Stimulated activated effector memory CD8-positive, alpha-beta T cell treated with anti-CD3 and anti-CD28 coated beads, Interleukin-12 subunit alpha, Interleukin-12 subunit beta, amount 100 ng/mL, for 72 hours (primary cell): ENCODE measurements around the gene GNPTAB.
"Not testable (repeated sequence)": the region's sequence is repeated elsewhere in the genome, so short reads cannot be mapped to it uniquely, and the experiment has no call there.

Experiments
- ATAC-seq: fragments of 150-1000 bp; cut with Tn5 transposase; 2 replicates; pipeline ENCODE4 v1.10.0; 2021
- DNase-seq, 2 donors: peaks; one replicate each; pipeline ENCODE4 v3.0.0; 2021 to 2022; ENCODE audit warnings: low spot score in 2 of 2
- H3K27ac Mint-ChIP-seq: one replicate; pipeline ENCODE4 v1.8.0; 2022; ENCODE audit warnings: mild to moderate bottlenecking, mixed read lengths
- H3K36me3 Mint-ChIP-seq: one replicate; pipeline ENCODE4 v1.8.0; 2022; ENCODE audit warnings: mild to moderate bottlenecking, mixed read lengths
- H3K4me1 Mint-ChIP-seq: one replicate; pipeline ENCODE4 v1.8.0; 2022; ENCODE audit warnings: mixed read lengths
- H3K4me3 Mint-ChIP-seq: one replicate; pipeline ENCODE4 v1.8.0; 2022; ENCODE audit warnings: mild to moderate bottlenecking, mixed read lengths
- H3K9me3 Mint-ChIP-seq: one replicate; pipeline ENCODE4 v1.8.0; 2022; ENCODE audit warnings: mixed read lengths

GNPTAB gene

DNA sequence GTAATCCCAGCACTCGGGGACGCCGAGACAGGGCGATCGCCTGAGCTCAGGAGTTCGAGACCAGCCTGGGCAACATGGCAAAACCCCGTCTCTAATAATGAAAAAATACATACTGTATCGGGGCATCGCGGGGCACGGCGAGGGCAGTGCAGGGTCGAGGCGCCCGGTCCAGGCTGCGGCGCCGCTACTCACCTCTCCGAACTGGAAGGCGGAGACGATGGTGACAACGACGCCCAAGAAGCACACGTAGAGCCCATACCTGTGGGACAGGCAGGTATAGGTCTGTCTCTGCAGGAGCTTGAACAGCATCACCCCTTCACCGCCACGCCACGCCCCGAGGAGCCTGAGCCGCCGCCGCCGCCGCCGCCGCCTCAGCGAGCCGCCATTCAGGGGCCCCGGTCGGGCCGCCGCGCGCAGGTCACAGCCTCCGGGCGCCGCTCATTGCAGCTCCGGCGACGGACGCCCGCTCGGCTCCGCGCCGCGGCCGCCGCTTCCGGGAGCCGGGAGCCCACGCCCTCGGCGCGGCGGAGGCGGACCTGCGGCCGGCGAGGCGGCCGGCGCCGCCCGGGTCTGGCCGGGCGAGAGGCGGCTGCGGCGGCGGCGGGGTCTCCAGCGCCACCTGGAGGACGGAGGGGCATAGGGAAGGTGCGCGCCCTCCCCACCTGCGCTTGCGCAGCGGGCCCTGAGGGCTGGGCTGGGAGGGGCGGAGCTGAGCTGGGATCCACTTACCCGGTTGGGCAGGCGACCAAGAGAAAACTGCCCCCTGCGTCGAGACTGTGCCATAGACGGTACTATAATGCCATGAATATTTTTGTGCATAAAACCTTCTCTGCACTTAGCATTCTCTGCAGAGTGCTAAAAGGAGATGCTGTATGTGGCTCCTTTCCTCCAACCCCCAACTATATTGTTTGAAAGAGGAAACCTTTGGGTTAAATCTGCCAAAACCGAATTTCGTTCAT is at the start of gene GNPTAB:
GNPTAB (minus strand) TSS at position 593 of the 959 bp plus-strand sequence; CDS start at position 309, 284 bp downstream.
- Mint-ChIP-seq H3K4me3 (peak within 1 kb of the TSS; percentile 96), H3K27ac (peak within 1 kb of the TSS; percentile 93), H3K9me3 (no peaks in the 10 kb centered on the region), H3K36me3 (peaks cover 37% of the 10 kb centered on the region), H3K4me1 (peaks cover 37% of the 10 kb centered on the region)
- peak; percentile 98 for DNase-seq
- ATAC-seq: peak; percentile 94

DNA sequence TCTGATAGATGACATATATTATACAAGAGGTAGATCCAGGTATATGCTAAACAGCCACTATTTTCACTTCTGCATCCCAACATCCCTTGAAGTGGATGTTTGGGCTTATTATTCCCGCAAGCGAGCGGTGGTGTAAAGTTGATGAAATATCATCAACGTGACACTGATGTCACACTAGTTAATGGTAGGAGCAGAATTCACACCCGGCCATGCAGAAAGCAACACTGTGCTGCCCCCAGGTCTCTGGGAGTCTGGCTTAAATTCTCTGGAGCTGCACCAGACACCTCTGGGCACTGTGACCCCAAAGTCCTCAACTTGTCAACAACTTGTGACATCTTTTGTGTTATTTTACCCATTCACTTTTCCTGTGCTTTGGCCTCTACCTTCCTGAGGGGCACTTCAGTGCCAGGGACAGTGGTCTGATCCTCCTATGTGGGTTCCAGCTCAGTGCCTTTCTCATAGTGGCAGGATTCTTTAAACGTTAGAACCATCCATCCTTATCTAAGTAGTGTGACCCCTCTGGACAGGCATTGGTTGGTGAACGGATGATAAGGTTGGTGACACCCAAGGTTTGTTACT is 47.6 kb upstream of the GNPTAB start:
- H3K9me3 Mint-ChIP-seq: no peaks in the 10 kb centered on the region
- ATAC-seq: no peak
- H3K4me1 Mint-ChIP-seq: peaks cover 19% of the 10 kb centered on the region
- H3K27ac Mint-ChIP-seq: peak overlapping the region; percentile 97
- H3K4me3 Mint-ChIP-seq: peak overlapping the region; percentile 97
- no peaks in the 10 kb centered on the region for H3K36me3 Mint-ChIP-seq
- DNase-seq: no peak

DNA sequence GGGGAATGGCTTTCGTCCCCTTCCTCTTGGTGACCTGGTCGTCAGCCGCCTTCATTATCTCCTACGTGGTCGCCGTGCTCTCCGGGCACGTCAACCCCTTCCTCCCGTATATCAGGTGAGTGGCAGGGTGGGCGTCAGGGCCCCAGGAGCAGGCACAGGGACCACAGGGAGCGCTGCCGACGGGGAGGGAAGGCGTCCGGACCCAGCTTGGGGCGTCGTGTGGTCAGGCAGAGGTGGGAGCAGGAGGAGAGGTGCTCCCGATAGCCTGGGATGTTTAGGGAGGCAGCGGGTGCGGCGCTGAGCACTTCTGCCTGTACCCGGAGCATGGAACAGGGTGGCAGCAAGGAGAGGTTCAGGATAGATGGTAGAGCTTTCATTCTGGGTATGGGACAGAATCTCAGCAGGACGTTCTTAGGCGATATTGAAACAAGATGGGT is 47.1 kb upstream of the GNPTAB start:
- peak overlapping the region; percentile 97 for H3K27ac Mint-ChIP-seq
- H3K4me1 Mint-ChIP-seq: peaks cover 19% of the 10 kb centered on the region
- H3K36me3 Mint-ChIP-seq: no peaks in the 10 kb centered on the region
- no peaks in the 10 kb centered on the region for H3K9me3 Mint-ChIP-seq
- ATAC-seq (peak; percentile 24), DNase-seq (no peak)
- H3K4me3 Mint-ChIP-seq: peak overlapping the region; percentile 97

DNA sequence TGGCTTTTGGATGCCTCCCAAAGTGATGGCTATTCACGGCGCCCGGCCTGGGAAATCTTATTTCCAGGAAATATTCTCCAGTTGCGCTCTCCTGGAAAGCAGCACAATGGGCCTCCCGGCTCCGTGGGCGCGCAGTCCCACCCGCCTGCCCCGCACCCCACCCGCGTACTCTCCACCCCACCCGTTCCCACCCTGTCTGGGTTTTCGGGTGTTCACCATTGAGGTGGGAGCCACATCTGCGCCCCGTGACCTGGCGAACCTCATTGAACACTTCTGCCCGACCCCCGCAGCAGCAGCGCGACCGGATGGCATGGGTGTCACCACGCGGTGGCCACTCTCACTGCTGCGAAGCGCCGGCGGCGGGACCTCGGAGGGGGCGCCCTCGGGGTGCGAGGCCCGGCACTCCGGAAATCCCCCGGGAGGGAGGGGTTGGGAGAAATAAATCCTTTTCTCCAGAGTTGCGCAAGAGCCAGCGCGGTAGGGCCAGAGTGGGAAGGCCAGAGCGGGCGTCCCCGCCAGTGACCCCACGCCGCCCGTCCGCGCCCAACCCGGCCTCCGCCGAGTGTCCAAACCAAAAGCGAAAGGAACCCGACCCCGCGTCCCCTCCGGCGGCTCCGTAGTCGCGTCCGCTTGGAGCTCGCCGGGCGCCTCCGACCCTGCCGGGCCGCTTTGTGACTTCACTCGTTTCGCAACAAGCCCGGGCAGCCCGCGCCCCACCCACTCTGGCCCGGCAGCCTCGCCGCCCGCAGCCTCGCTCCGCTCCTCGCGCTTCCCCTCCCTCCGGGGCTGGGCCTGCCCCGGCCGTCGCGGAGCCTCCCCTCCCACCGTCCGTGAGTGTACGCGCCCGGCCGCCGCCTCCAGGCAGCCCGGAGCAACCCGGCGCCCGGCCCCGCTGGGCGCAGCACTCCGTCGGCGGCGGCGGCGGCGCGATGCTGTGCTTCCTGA is 46.4 kb upstream of the GNPTAB start, which contains the start of gene DRAM1:
DRAM1 (plus strand) TSS at position 720 of the 945 bp plus-strand sequence; CDS start at position 930, 210 bp downstream.
- ATAC-seq (peak; percentile 94), DNase-seq (peak; percentile 71 to 89)
- Mint-ChIP-seq H3K9me3 (no peaks in the 10 kb centered on the region), H3K36me3 (no peaks in the 10 kb centered on the region), H3K4me1 (peaks cover 19% of the 10 kb centered on the region), H3K4me3 (peak within 1 kb of the TSS; percentile 97), H3K27ac (peak within 1 kb of the TSS; percentile 97)

DNA sequence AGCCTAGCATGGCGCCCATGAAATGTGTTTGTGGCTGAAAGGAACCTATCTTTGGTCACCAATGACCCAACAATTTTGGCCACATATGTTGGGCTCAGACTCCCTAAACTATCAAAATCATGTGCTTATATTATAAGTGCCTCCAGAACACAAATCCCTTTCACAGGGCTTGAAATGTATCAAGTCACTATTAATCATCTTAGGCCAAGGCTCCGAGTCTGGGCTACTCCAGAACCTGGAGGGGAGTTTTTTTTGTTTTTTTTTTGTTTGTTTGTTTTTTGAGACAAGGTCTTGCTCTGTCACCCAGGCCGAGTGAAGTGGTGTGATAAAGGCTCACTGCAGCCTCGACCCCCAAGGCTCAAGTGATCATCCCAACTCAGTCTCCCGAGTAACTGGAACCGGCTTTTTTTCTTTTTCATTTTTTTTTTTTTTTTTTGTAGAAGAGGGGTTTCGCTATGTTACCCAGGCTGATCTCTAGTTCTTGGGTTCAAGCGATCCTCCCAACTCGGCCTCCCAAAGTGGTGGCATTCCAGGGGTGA is 45.6 kb upstream of the GNPTAB start:
- peaks cover 15% of the 10 kb centered on the region for H3K4me1 Mint-ChIP-seq
- H3K27ac Mint-ChIP-seq: peak overlapping the region; percentile 97
- no peaks in the 10 kb centered on the region for H3K9me3 Mint-ChIP-seq
- peak overlapping the region; percentile 97 for H3K4me3 Mint-ChIP-seq
- DNase-seq: no peak
- H3K36me3 Mint-ChIP-seq: no peaks in the 10 kb centered on the region
- no peak for ATAC-seq

DNA sequence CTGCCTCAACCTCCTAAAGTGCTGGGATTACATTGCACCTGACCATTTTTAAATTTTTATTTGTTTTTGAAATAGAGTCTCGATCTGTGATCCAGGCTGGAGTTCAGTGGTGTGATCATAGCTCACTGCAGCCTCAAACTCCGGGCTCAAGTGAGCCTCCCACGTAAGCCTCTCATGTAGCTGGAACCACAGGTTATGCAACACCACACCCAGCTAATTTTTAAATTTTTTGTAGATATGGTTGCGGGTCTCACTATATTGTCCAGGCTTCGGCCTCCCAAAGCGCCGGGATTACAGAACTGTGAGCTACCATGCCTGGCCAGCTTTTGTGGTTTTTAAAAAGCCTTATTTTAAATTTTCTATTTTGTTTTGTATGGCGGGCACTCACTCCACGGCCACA is 44.4 kb upstream of the GNPTAB start:
- Mint-ChIP-seq H3K9me3 (no peaks in the 10 kb centered on the region), H3K4me1 (peaks cover 13% of the 10 kb centered on the region), H3K36me3 (no peaks in the 10 kb centered on the region), H3K4me3 (no peak overlapping the region), H3K27ac (no peak overlapping the region)
- DNase-seq: no peak
- no peak for ATAC-seq

DNA sequence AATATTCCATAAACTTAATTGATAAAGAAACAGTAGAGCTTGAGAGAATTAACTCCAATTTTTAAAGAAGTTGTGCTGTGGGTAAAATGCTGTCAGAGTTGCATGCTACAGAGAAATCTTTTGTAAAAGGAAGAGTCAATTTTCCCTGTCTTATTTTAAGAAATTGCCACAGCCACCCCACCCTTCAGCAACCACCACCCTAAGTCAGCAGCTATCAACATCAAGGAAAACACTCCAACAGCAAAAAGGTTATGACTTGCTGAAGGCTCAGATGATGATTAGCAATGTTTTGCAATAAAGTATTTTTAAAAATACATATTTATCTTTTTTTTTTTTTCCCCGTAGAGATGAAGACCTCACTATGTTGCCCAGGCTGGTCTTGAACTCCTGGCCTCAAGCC is 40.2 kb upstream of the GNPTAB start:
- DNase-seq: no peak
- H3K4me3 Mint-ChIP-seq: no peak overlapping the region
- no peak for ATAC-seq
- H3K4me1 Mint-ChIP-seq: peaks cover 2% of the 10 kb centered on the region
- H3K36me3 Mint-ChIP-seq: no peaks in the 10 kb centered on the region
- no peak overlapping the region for H3K27ac Mint-ChIP-seq
- no peaks in the 10 kb centered on the region for H3K9me3 Mint-ChIP-seq

DNA sequence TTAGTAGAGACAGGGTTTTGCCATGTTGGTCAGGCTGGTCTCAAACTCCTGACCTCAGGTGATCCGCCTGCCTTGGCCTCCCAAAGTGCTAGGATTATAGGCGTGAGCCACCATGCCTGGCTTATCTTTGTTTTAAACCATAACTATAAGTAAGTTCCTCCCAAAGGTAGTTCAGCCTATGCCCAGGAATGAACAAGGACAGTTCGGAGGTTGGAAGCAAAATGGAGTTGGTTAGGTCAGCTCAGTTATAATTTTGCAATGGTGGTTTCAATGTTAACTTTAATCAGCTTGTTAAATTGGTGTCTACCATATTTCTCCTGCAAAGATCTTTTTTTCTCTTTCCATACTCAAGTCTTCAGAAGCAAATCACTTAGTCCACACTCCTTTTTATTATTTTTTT is 36.9 kb upstream of the GNPTAB start:
- not testable (repeated sequence) for H3K27ac Mint-ChIP-seq, ATAC-seq, H3K4me3 Mint-ChIP-seq, DNase-seq, H3K36me3 Mint-ChIP-seq, H3K9me3 Mint-ChIP-seq
- peaks cover 11% of the 10 kb centered on the region for H3K4me1 Mint-ChIP-seq

DNA sequence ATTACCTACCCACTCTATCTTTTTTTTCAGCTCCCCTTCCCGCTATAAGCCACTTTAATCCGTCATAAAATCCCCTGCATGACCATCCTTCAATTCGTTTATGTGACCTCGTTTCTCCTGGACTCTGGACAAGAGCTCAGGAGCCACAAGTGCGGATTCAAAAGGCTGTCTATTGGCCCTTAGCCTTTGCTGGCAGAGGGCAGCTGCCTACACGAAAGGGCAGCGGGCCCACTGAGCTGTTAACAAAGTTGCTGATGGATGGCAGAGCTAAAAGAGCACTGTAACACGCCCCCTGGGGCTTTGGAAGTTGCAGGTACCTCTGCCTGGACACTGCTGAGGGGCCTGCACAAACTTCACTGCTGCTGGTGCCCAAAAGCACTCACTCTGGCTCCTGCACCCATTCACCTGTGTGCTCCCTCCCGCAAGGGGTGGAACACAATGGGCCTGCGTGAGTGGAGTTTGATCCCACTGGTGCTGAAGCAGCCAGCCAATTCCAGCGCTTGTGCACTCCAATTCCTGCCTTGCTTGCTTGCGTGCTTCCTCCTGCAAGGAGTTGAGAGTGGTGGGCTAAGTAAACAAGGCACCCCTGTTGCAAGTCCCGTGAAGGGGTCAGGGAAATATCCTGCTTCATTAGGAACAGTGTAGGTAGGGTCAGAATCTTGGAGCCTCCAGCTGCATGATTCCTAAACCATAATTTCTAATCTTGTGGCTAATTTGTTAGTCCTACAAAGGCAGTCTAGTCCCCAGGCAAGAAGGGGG is 36.0 kb upstream of the GNPTAB start:
- ATAC-seq (no peak), DNase-seq (no peak)
- Mint-ChIP-seq H3K9me3 (no peaks in the 10 kb centered on the region), H3K27ac (no peak overlapping the region), H3K4me3 (no peak overlapping the region), H3K4me1 (peaks cover 11% of the 10 kb centered on the region), H3K36me3 (no peaks in the 10 kb centered on the region)

DNA sequence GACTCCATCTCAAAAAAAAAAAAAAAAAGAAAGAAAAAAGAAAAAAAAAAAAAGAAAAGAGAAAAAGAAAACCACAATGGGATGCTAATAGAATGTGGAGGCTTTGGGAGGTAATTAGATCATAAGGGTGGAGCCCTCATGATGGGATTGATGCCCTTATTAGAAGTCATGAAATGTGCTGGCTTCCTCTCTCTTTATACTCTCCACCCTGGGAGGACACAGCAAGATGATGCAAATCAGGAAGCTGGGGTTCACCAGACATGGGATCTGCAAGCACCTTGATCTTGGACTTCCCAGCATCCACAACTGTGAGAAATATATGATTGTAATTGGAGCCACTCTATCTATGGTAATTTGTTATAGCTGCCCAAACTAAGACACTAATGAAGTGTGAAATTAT is 33.2 kb upstream of the GNPTAB start:
- ATAC-seq (no peak), DNase-seq (no peak)
- no peaks in the 10 kb centered on the region for H3K36me3 Mint-ChIP-seq
- H3K27ac Mint-ChIP-seq: no peak overlapping the region
- peaks cover 26% of the 10 kb centered on the region for H3K4me1 Mint-ChIP-seq
- no peaks in the 10 kb centered on the region for H3K9me3 Mint-ChIP-seq
- no peak overlapping the region for H3K4me3 Mint-ChIP-seq

DNA sequence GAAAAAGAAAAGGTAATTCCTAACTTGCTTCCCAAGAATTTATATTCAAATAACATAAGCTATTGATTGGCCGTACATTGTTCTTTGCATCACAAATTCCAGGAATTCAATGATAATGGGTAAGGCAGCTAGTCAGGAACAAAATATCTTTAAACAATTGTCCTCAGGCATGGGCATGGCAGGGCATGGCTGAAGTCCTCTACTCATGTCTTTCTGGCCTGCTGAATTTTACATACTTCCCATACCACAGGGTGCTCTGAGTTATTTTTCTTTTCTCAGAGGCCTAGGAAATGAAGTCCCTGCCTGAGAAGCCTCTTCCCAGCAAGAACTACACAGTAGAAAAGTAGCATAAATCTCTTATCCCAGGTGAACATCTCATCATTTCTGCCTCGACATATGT is 31.5 kb upstream of the GNPTAB start:
- Mint-ChIP-seq H3K9me3 (no peaks in the 10 kb centered on the region), H3K4me3 (no peak overlapping the region), H3K36me3 (no peaks in the 10 kb centered on the region), H3K4me1 (peaks cover 30% of the 10 kb centered on the region), H3K27ac (no peak overlapping the region)
- DNase-seq (no peak), ATAC-seq (no peak)

DNA sequence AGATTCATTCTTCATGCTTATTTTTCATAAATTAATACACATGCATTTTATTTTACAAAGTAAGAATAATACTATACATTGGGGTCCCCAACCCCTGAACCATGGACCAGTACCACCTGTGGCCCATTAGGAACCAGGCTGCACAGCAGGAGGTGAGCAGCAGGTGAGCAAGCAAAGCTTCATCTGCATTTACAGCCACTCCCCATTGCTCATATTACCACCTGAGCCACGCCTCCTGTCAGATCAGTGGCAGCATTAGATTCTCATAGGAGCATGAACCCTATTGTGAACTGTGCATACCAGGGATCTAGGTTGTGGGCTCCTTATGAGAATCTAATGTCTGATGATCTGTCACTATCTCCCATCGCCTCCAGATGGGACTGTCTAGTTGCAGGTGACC is 30.9 kb upstream of the GNPTAB start:
- not testable (repeated sequence) for H3K36me3 Mint-ChIP-seq, ATAC-seq, DNase-seq, H3K4me3 Mint-ChIP-seq, H3K9me3 Mint-ChIP-seq, H3K27ac Mint-ChIP-seq
- H3K4me1 Mint-ChIP-seq: peaks cover 30% of the 10 kb centered on the region

DNA sequence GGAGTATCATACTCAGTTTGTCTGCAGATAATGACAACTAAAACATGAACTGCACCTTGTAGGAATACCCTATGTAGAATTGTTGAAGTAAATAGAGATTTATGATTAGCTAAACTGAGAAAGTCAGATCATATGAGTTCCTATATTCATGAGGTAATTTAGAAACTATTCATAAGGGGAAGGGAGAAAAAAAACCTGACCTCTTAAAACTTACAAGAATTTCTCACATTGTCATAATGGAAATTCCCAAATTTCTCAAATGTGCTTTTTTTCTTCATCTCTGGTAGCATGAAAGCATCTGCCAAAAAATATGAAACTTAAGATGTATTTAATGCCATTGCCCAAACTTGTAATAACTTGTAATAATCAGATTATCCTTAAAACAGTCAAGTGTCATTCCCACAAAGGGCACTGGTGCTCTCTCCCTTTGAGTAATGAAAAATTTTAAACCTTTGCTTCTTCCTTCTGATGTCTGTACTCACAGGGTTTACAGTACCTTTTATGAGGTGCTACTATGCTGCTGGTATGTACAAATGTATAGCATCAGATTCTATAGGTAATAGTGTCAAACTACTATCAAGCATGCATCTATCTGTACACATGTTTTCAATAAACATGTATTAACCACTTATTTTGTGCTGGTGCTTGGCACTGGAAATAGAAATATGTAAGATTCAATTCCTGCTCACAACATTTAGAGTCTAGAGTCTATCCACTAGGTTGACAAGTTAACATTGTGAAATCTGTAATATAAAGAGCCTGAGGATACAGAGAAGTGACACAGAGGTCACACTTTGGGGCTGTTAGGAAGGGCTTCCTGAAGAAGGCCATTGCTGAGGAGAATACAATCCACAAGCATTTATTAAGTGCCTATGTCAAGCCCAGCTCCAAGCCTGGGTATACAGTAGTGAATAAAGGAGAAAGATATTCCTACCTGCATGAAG is 29.2 kb upstream of the GNPTAB start:
- no peaks in the 10 kb centered on the region for H3K9me3 Mint-ChIP-seq
- H3K36me3 Mint-ChIP-seq: no peaks in the 10 kb centered on the region
- ATAC-seq (peak; percentile 83), DNase-seq (no peak)
- H3K27ac Mint-ChIP-seq: no peak overlapping the region
- H3K4me3 Mint-ChIP-seq: peak overlapping the region; percentile 13
- H3K4me1 Mint-ChIP-seq: peaks cover 28% of the 10 kb centered on the region
